Measurements from ENCODE around the gene SLC8B1. TPM values are rescaled to one million over a fixed set of nuclear protein-coding genes. Genes with fewer than 3 reads are reported as not detected.

SLC8B1 gene
- total and polyA plus RNA-seq, 9 of the 15 experiments (the other 6 are each of a cell fraction or from before 2014, with no cell fraction given): 0.86 to 34.1 (median 18.5) TPM

DNA sequence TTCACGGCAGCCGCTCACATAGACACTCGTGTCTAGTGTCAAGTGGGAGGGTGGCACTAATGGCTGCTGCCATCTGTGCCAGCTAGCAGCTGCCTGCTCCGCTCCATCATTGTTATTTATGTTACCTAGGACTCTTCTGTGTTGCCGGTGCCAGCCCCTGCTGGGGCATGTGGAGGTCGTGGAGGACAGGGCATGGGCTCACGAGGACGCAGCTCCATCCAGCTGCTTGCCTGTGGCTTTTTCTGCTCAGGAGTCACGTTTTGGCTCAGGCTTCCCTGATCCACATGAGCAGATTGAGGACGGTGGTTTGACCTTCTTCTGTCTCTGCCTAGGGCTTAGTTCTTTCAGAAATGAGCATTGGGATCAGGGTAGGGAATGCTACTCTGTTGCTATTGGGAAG, 82.4 kb downstream of the SLC8B1 start:
- no peaks in the 10 kb centered on the region for H3K79me2 ChIP-seq (ENCODE audit: control insufficient read depth, insufficient read depth, low read length)
- ATAC-seq (no peak), DNase-seq (ENCODE audit: extremely low read depth in 1 of 4, low spot score in 3 of 4) (no peak), FAIRE-seq (no peak)
- no TSS peak for BruUV-seq (replicated peaks)
- ChIA-PET CTCF (ENCODE audit: low intra/inter-chr PET ratio) (no interaction called here), POLR2A (no interaction called here)
- no peak overlapping the region for H3K9ac ChIP-seq (ENCODE audit: insufficient read depth in 1 of 2, low read depth in 2 of 2, low read length in 2 of 2)
- no peak overlapping the region for H3K27ac ChIP-seq (ENCODE audit: extremely low read depth, low read depth, low read length)
- H3K9me3 ChIP-seq (replicated peaks; ENCODE audit: control insufficient read depth, insufficient read depth, low read depth, low read length): peaks cover 2% of the 10 kb centered on the region; the same call in 1 of the 2 replicates
- intact Hi-C loops (cut with micrococcal nuclease) (no loop called here), in situ Hi-C loops (cut with MboI) (no loop called here)
- H4K20me1 ChIP-seq (replicated peaks; ENCODE audit: control insufficient read depth, insufficient read depth, low read length): no peaks in the 10 kb centered on the region
- TF ChIP-seq BRCA1 (IDR thresholded peaks at IDR 0.05): no peak
- TF ChIP-seq BRCA1 (CRISPR knock-in tag; IDR thresholded peaks at IDR 0.05): no peak
- TF ChIP-seq PREB (CRISPR knock-in tag; IDR thresholded peaks at IDR 0.05): no peak
- TF ChIP-seq TBP (optimal IDR thresholded peaks at IDR 0.05; ENCODE audit: low read depth, low read length): no peak
- no peak for TF ChIP-seq POLR2G (IDR thresholded peaks at IDR 0.05; ENCODE audit: low read depth, low read length)
- TF ChIP-seq C11orf30 (IDR thresholded peaks at IDR 0.05; ENCODE audit: low read depth): no peak
- no peak for TF ChIP-seq KLF10 (CRISPR knock-in tag; IDR thresholded peaks at IDR 0.05)
- no peak for TF ChIP-seq U2AF2 (optimal IDR thresholded peaks at IDR 0.05; ENCODE audit: low read depth, low read length)
- TF ChIP-seq PTBP1 (IDR thresholded peaks at IDR 0.05; ENCODE audit: low read depth, low read length): no peak
- no peak for TF ChIP-seq ZNF764 (CRISPR knock-in tag; IDR thresholded peaks at IDR 0.05; ENCODE audit: low read depth)
- no peak for TF ChIP-seq ZNF639 (CRISPR knock-in tag; conservative IDR thresholded peaks at IDR 0.05 in 1 of 2, IDR thresholded peaks at IDR 0.05 in 1 of 2)
- peaks cover 20% of the 10 kb centered on the region; the same call in 2 of the 3 replicates for H3K36me3 ChIP-seq (ENCODE audit: control insufficient read depth, insufficient read depth, low read length)
- no peak overlapping the region for H3K4me2 ChIP-seq (ENCODE audit: insufficient read depth, low read length)
- no peaks in the 10 kb centered on the region for H3K9me1 ChIP-seq (ENCODE audit: control insufficient read depth, insufficient read depth, low read length)
- H3K27me3 ChIP-seq (ENCODE audit: control insufficient read depth in 2 of 2, insufficient read depth in 2 of 2, low read length in 2 of 2): no peaks in the 10 kb centered on the region
- H3K4me3 ChIP-seq: no peak overlapping the region
- H2AFZ ChIP-seq (ENCODE audit: low read depth, low read length): no peak overlapping the region
- peaks cover 0 to 5% of the 10 kb centered on the region in 2 experiments; a peak in 2 of 5 replicates for H3K4me1 ChIP-seq (replicated peaks in 1 of 2; ENCODE audit: control insufficient read depth in 2 of 2, insufficient read depth in 2 of 2, low read length in 2 of 2)
- WGBS (ENCODE audit: insufficient coverage, low coverage, missing lambda C conversion rate): 76% methylated on average over 10 of the region's 10 CpGs

Data from K562 (cell line).